Retinal pigment epithelial cell (primary cell): ENCODE data around the gene SP140.

Experiments
- DNase-seq: peaks from one replicate; pipeline ENCODE4 v3.0.0-alpha.2; 2010; ENCODE audit warnings: low read depth
- H3K4me3 ChIP-seq: 2 replicates; pipeline ENCODE4 v1.5.1; 2011; ENCODE audit warnings: mild to moderate bottlenecking, low read length, control low read depth, moderate library complexity
- TF ChIP-seq, protein P1 (sequence below): conservative IDR thresholded peaks from 2 replicates; pipeline ENCODE4 v1.5.1; 2011; ENCODE audit warnings: low read depth, low read length, control low read depth, inconsistent platforms

SP140 gene

DNA sequence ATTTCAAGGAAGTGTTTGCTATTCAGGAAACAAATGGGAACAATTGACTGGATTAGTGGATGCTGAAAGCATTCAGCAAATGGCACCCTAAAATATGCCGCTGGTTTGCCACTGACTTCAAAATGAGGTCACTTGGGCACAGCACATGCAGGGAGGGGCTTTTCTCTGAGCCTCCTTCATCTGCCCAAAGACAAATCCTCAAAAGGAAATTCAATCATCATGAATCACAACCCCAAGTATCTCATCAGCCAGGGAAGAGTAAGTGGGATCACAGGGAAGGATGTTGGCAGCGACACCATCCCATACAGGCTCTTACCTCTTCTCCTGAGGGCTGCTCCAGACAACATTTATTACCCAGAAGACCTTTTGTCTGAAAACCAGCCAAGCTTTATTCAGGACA lies 87.1 kb downstream of the SP140 start:
- TF ChIP-seq, protein P1, sequence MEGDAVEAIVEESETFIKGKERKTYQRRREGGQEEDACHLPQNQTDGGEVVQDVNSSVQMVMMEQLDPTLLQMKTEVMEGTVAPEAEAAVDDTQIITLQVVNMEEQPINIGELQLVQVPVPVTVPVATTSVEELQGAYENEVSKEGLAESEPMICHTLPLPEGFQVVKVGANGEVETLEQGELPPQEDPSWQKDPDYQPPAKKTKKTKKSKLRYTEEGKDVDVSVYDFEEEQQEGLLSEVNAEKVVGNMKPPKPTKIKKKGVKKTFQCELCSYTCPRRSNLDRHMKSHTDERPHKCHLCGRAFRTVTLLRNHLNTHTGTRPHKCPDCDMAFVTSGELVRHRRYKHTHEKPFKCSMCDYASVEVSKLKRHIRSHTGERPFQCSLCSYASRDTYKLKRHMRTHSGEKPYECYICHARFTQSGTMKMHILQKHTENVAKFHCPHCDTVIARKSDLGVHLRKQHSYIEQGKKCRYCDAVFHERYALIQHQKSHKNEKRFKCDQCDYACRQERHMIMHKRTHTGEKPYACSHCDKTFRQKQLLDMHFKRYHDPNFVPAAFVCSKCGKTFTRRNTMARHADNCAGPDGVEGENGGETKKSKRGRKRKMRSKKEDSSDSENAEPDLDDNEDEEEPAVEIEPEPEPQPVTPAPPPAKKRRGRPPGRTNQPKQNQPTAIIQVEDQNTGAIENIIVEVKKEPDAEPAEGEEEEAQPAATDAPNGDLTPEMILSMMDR: no peak
- DNase-seq: no peak
- H3K4me3 ChIP-seq: no peak overlapping the region

DNA sequence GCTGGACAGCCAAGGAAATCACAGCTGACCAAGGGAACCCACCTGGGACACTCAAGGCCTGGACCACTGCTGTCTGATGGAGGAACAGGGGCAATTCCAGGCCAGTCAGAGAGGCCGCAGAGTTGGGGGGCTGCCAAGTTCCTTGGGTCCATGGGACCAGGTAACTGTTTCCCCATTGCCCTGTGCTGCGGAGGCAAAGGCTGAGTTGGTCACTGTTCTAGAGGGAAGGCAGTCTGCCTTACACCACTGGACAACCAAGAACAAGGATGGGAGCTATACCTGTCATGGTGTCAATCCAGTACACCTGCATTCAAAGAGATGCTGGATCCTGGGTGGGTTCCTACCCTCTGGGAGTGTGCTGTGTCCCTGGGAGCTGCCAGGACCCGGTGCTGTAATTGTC lies 91.8 kb downstream of the SP140 start:
- no peak overlapping the region for H3K4me3 ChIP-seq
- DNase-seq: no peak
- TF ChIP-seq, protein P1: no peak

DNA sequence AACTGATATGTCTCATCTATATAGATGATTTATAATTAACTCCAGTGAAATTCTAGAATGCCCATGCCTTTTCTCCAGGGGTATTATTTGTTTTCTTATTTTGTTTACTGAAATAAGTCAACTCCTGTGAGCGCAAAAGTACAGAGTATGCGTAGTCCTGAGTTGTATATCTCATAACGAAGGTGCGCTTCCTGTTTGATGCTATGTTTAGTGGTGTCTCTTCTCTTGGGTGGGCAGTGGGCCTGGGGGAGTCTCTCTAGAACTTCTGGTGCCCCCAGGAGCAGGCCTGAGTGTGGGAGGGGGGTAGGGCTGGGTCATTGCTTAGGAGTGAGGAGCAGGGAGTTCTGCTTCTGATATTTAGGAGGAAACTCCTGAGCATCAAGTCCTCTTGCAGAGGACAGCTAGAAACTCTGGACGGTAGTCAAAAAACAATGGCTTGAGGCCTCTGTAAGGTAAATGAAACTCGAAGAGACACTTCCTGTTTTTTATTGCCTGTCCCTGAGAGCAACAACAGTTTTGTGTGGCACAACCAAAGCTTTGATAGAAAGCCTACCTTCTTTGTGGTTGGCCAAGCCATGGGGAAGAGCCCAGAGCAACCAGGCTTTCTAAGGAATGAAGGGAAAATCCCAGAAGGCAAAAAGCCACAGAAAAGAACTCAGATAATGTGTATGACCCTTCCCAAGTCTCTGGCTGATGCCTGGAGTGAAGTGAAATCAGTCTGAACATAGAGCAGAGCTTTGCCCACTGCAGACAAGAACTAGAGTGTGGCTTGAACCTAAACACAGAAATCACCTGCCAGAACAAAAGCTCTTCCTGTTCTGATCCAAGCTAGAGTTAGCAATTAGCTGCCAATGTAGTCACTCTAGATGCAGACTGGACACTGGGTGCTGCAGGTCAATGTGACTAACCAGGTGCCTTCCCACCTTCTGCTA lies 92.9 kb downstream of the SP140 start:
- TF ChIP-seq, protein P1: no peak
- no peak overlapping the region for H3K4me3 ChIP-seq
- DNase-seq: no peak

DNA sequence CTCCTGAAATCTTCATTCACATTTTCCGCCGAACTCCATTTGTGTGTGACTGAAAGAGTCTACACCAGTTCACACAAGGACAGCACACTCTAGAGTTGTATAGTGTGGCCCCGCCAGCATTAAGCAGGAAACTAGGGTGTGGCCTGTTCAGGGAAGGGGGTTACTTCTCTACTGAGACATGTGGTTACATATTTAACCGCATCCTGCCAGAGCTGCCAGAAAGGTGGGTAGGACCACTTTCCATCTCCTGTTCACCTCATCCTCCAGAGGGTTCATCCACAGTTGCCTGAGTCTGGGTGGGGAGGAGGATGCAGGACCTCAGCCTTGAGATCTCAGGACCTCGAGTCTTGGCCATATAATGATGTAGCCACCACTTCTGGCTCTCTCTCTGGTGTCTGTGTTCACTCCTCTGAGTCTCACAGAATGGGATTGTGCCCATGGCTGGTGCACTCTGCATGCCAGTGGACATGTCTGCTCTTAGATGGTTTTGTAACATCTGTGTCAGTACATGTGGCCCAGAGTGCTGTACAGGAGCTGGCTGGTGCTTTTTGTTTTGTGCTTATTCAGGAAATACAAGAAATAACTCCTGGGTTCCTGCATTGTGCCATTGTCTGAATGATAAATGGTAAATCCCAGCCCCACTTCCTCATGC lies 93.8 kb downstream of the SP140 start:
- no peak overlapping the region for H3K4me3 ChIP-seq
- TF ChIP-seq, protein P1: no peak
- DNase-seq: no peak

DNA sequence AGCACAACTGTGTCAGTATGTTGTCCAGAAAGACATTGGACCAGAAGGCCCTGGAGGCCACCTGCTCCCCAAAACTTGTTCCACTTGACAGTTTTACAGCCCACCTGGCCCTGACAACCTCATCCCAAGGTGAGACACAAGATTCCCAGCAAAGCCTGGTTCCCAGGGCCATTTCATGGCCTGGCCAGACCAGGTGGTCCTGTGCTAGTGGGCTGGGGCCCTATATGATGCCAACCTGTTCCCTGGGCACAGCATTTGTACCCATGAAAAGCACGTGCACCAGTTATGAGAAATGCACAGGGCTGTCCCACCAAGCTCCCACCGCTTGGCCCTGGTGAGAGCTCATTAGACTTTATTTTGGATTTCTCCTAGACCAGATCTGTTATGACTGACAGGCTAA lies 95.5 kb downstream of the SP140 start:
- DNase-seq: no peak
- TF ChIP-seq, protein P1: no peak
- H3K4me3 ChIP-seq: no peak overlapping the region

DNA sequence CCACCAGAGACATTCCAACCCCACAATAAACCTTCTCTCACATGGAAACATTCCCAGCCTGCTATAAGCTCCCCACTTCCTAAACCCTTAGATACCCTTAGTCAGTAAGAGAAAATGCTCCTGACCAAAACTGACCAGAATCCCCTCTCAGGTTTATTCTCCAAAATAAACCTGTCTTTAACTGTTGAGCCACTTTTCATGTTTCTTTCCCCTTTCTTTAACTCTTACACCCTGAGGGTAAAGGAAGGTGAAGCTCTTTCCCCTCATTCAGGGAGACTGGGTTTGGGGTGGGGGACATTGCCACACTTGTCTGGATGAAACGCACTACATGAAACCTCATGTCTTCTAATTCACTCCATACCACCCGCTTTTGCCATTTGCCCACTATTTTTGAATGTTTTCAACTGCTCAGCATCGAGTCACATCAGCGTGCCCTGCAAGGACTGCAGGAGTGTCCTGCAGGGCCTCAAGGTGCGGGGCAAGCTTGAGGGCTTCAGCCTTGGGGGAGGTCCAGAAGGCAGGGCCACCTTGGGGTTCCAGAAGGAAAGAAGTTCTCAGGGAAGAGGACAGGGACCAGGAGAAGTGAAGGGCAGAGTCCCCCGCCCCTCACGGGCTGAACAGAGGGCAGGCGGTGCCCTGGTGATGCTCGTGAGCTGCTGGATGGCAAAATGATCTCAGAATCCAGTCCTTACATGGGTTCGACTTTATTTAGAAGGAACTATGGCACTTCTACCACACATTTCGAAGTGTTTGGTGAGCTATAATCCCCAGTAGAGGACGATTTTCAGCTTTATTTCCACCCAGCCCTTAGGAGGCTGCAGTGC lies 97.2 kb downstream of the SP140 start:
- TF ChIP-seq, protein P1: no peak
- no peak for DNase-seq
- no peak overlapping the region for H3K4me3 ChIP-seq
